IPS-18c (cell line): ENCODE results near the gene ZNF283.
"Not testable (repeated sequence)": the region's sequence is repeated elsewhere in the genome, so short reads cannot be mapped to it uniquely, and the experiment has no call there.

Experiments used
- H3K4me3 ChIP-seq: 2 replicates; pipeline ENCODE4 v1.7.0; 2013; ENCODE audit warnings: low read depth, mild to moderate bottlenecking, low read length, moderate library complexity; ENCODE audit not compliant: insufficient read depth
- H3K9me3 ChIP-seq: one replicate; pipeline ENCODE4 v1.6.1; 2013; ENCODE audit warnings: mild to moderate bottlenecking, low read length, moderate library complexity; ENCODE audit not compliant: control insufficient read depth, insufficient read depth

ZNF283 gene

DNA sequence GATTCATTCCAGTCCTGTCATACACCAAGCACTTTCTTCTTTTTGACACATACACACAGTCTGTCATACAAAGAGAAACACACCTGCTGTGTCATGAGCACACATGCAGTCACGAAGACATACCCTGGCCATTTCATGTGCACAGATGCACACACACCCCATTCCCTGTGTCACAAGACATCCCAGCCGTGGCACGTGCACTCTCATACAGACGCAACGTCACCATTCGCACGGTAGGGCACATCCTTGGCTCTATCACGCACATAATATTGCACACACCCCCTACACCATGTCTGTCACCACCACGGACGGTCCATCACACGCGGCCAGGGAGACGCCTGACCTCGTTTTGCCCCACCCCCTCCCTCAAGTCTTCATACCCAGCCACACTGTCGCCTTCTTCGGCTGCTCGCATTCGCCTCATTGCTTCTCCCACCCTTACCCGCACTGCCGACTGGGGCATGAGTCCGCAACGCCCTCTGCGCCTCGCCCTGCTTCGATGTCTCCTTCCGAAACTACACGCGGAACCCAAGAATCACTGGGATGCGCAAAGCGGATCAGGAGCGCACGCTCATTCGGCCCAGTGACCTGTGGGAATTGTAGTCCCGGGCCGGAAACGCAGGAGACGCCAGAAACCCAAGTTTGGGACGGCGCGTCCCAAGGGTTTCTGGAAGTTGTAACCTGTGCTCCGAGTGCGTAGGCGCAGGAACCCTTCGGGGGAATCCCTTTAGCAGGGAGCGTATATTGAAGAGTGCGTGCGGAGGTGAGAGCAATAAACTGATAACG lies 6.8 kb upstream of the ZNF283 start:
- Histone ChIP-seq H3K4me3 (no peak overlapping the region), H3K9me3 (peaks cover 6% of the 10 kb centered on the region)

GRCh38 chr19:43820884-43821215 lies 6.3 kb upstream of the ZNF283 start:
- H3K9me3 ChIP-seq: peaks cover 6% of the 10 kb centered on the region
- no peak overlapping the region for H3K4me3 ChIP-seq

DNA sequence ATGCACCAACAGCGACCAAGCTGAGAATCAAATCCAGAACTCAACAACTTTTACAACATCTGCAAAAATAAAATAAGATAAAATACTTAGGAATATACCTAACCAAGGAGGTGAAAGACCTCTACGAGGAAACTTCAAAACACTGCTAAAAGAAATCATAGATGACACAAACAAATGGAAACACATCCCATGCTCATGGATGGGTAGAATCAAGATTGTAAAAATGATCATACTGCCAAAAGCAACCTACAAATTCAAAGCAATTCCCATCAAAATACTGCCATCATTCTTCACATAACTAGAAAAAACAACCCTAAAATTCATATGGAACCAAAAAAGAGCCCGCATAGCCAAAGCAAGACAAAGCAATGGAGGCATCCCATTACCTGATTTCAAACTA lies 3.3 kb upstream of the ZNF283 start:
- H3K9me3 ChIP-seq, H3K4me3 ChIP-seq: not testable (repeated sequence)

GRCh38 chr19:43824572-43824971 lies 2.5 kb upstream of the ZNF283 start:
- H3K9me3 ChIP-seq, H3K4me3 ChIP-seq: not testable (repeated sequence)

GRCh38 chr19:43839139-43839538 lies 12.0 kb downstream of the ZNF283 start:
- peaks cover 7% of the 10 kb centered on the region for H3K9me3 ChIP-seq

DNA sequence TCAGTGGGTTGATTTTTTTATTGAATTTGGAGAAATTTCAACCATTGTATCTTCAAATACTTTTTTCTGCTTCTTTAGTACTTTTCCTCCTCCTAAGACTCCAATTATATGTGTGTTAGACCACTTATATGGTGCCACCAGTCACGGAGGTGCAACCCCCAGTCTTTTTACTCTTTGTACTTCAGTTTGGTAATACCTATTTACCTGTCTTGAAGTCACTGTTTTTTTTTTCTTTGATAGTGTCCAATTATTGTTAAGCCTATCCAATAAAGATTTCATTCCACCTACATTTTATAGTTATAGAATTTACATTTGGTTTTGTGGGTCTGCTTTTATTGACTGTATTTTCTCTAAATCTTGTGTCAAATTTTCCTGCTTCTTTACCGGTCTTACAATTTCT lies 14.9 kb downstream of the ZNF283 start:
- peaks cover under 1% of the 10 kb centered on the region for H3K9me3 ChIP-seq
- H3K4me3 ChIP-seq: no peak overlapping the region

More at GRCh38 chr19:43839139-43839538, 12.0 kb downstream of the ZNF283 start:
- no peak overlapping the region for H3K4me3 ChIP-seq

DNA sequence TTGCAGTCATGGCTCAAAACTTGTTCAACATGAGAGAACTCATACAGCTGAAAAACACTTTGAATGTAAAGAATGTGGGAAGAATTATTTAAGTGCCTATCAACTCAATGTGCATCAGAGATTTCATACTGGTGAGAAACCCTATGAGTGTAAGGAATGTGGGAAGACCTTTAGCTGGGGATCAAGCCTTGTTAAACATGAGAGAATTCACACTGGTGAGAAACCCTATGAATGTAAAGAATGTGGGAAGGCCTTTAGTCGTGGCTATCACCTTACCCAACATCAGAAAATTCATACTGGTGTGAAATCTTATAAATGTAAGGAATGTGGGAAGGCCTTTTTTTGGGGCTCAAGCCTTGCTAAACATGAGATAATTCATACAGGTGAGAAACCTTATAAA lies 20.1 kb downstream of the ZNF283 start:
- no peak overlapping the region for H3K4me3 ChIP-seq
- peaks cover 17% of the 10 kb centered on the region for H3K9me3 ChIP-seq

DNA sequence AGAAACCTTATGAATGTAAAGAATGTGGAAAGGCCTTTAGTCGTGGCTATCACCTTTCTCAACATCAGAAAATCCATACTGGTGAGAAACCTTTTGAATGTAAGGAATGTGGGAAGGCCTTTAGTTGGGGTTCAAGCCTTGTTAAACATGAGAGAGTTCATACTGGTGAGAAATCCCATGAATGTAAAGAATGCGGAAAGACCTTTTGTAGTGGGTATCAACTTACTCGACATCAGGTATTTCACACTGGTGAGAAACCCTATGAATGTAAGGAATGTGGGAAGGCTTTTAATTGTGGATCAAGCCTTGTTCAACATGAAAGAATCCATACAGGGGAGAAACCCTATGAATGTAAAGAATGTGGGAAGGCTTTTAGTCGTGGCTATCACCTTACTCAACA lies 20.8 kb downstream of the ZNF283 start:
- no peak overlapping the region for H3K4me3 ChIP-seq
- peaks cover 19% of the 10 kb centered on the region for H3K9me3 ChIP-seq

DNA sequence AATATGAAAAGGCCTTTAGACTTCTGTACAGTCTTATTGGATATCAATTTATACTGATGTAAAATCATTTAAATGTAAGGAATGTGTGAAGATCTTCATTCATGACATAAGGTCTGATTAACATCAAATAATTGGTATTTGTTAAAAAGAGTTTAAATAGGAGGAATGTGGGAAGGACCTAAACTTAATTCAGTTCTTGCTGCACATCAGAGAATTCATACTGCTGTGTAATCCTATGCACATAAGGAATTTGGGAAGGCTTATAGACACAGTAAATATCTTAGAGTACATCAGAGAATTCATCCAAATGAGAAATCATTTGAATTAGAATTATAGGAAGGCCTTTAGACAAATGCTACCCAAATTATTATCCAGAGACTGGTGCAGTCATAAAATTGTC lies 21.7 kb downstream of the ZNF283 start:
- Histone ChIP-seq H3K4me3 (no peak overlapping the region), H3K9me3 (peaks cover 21% of the 10 kb centered on the region)

DNA sequence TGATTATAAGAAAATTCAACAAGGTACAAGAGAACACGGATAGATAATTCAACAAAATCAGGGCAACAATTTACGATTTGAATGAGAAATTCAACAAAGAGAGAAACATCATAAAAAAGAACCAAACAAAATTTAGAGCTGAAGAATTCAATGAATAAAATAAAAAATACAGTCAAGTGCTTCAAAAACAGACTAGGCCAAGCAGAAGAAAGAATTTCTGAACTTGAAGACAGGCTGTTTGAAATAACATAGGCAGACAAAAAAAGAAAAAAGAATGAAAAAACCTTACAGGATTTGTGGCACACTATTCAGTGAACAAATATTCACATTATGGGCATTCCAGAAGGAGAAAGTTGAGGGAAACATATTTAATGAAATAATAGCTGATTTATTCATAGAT lies 31.1 kb downstream of the ZNF283 start:
- Histone ChIP-seq H3K9me3 (peaks cover 3% of the 10 kb centered on the region), H3K4me3 (no peak overlapping the region)

- not testable (repeated sequence) for H3K9me3 ChIP-seq, H3K4me3 ChIP-seq
Observed at GRCh38 chr19:43866923-43867322, 39.8 kb downstream of the ZNF283 start.

- Histone ChIP-seq H3K4me3 (no peak overlapping the region), H3K9me3 (peaks cover 2% of the 10 kb centered on the region)
Observed at GRCh38 chr19:43872547-43873336, 45.6 kb downstream of the ZNF283 start.

DNA sequence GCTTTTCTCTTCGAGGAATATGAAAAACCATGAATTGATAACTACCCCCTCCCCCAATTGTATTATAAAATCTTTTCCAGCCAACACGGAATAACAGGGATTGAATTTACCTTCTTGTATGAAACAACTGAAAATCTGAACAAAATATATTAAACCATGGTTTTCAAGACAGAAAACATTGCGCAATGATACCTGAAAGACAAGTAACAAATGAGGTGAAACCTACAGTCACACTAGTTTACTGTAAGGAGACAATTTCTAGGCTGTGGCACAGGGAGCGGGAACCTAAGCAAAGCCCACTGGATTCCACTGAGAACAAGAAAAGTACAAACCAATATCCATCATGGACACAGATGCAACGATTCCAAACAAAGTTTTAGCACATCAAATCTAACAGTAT lies 53.4 kb downstream of the ZNF283 start:
- Histone ChIP-seq H3K9me3 (peaks cover 9% of the 10 kb centered on the region), H3K4me3 (no peak overlapping the region)

DNA sequence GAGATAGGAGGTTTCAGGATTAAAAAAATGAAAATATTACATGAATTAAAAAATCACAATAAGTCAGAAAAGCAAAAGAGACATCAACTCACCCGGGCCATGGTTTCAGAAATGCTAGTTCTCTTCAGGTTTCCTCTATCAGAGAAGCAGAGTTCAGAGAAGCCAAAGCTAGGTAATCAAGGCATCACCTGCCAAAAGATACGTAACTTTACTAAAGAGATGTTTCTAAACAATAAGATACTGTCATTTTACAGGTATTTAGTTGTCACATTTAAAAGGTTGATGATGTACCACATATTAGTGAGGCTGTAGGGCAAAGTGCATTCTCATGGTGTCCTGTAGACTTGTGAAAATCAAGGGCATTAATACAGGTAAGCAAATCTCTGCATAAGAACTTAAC lies 56.7 kb downstream of the ZNF283 start, which contains the start of gene ZNF404:
Gene ZNF404 (minus strand): TSS at position 101 of the 400 bp plus-strand sequence.
- H3K4me3 ChIP-seq: no peak within 1 kb of the TSS
- peaks cover 4% of the 10 kb centered on the region for H3K9me3 ChIP-seq

DNA sequence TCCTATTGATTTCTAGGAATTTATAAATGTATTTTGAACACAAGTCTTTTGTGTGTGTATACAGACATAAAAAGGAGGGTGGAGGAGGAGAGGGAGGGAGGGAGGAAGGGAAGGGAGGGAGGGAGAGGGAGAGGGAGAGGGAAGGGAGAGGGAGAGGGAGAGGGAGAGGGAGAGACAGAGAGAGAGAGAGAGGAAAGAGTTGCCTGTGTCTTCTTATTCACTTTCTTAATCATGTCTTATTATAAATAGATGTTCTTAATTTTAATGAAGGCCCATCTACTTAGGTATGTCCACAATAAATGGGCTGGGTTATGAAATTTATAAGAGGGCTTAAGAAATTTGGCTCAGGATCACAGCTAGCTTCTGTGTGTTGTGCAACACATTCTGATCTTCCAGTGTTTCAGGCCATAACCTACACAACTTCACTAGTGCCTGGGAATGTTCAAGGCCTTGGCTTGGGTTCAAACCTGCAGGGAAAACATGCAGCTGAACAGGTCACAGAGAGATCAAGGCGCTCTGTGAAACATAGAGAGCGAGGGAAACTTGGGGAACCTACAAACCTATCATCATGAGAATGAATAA lies 68.7 kb downstream of the ZNF283 start:
- Histone ChIP-seq H3K4me3 (no peak overlapping the region), H3K9me3 (peaks cover 4% of the 10 kb centered on the region)
